H1 (cell line): ENCODE measurements around the gene SLCO4A1. TPM values are rescaled to one million over a fixed set of nuclear protein-coding genes. Genes with fewer than 3 reads are reported as not detected.

Source experiments
- CTCF ChIA-PET: fragments of 300-600 bp; sonication (Branson Sonifier 250); formaldehyde crosslinking; loops from one replicate; lab custom pipeline; 2021; ENCODE audit not compliant: partially characterized antibody; lab: Charles Lee
- POLR2A ChIA-PET: fragments of 300-600 bp; sonication (Branson Sonifier 250); formaldehyde crosslinking; loops from one replicate; lab custom pipeline; 2021; ENCODE audit warnings: inconsistent platforms; ENCODE audit not compliant: partially characterized antibody; lab: Charles Lee
- DNase-seq, 2 experiments: peaks; one replicate each; pipeline versions ENCODE4 v3.0.0 to v3.0.0-alpha.2; 2010 to 2022; ENCODE audit warnings: low spot score in 2 of 2, low read depth in 1 of 2, mixed read lengths in 1 of 2
- FAIRE-seq: peaks from 2 replicates; lab custom pipeline; 2011; peaks lifted over from hg19 to GRCh38; lab: Jason Lieb, UNC
- H2AFZ ChIP-seq: 2 replicates; pipeline ENCODE4 v1.8.1; 2012; ENCODE audit warnings: low read length, inconsistent platforms
- H2AK5ac ChIP-seq: 2 replicates; pipeline ENCODE4 v1.6.1; 2013; ENCODE audit warnings: low read depth, low read length
- H2BK120ac ChIP-seq: replicated peaks from 2 replicates; pipeline ENCODE3; 2013; ENCODE audit warnings: low read depth, low read length, inconsistent platforms
- H2BK12ac ChIP-seq: 2 replicates; pipeline ENCODE4 v1.6.1; 2013; ENCODE audit warnings: low read depth, low read length
- H2BK15ac ChIP-seq: 2 replicates; pipeline ENCODE4 v1.6.1; 2013; ENCODE audit warnings: low read length
- H2BK20ac ChIP-seq: 2 replicates; pipeline ENCODE4 v1.6.1; 2013; ENCODE audit warnings: low read length
- H2BK5ac ChIP-seq: 2 replicates; pipeline ENCODE4 v1.6.1; 2013; ENCODE audit warnings: low read depth, low read length
- H3K14ac ChIP-seq: 2 replicates; pipeline ENCODE4 v1.6.1; 2013; ENCODE audit warnings: inconsistent platforms; ENCODE audit not compliant: insufficient read length
- H3K18ac ChIP-seq: 2 replicates; pipeline ENCODE4 v1.6.1; 2013; ENCODE audit warnings: low read length; ENCODE audit errors: extremely low read depth
- H3K23ac ChIP-seq: 2 replicates; pipeline ENCODE4 v1.6.1; 2013; ENCODE audit warnings: inconsistent platforms; ENCODE audit not compliant: insufficient read length
- H3K23me2 ChIP-seq: 2 replicates; pipeline ENCODE4 v1.6.1; 2013; ENCODE audit warnings: low read depth, low read length
- H3K27ac ChIP-seq: 2 replicates; pipeline ENCODE4 v1.6.1; 2011; ENCODE audit warnings: low read depth, low read length, inconsistent platforms
- H3K27me3 ChIP-seq, 4 experiments: replicated peaks in 1 of 4; 1 replicate in 1 of 4; 2 replicates in 3 of 4; pipeline versions ENCODE4 v1.6.1 to v1.8.1; 2011 to 2013; ENCODE audit warnings: low read length in 3 of 4, mild to moderate bottlenecking in 3 of 4, inconsistent platforms in 2 of 4, mixed read lengths in 2 of 4, moderate library complexity in 1 of 4; ENCODE audit not compliant: control insufficient read depth in 3 of 4, insufficient read depth in 3 of 4; ENCODE audit errors: extremely low read depth in 1 of 4
- H3K36me3 ChIP-seq, 4 experiments: 2 replicates each; pipeline versions ENCODE4 v1.6.1 to v1.8.1; 2011 to 2013; ENCODE audit warnings: mild to moderate bottlenecking in 4 of 4, low read length in 3 of 4, moderate library complexity in 2 of 4, control low read depth in 1 of 4, inconsistent platforms in 1 of 4; ENCODE audit not compliant: insufficient read depth in 4 of 4, control insufficient read depth in 2 of 4
- H3K4ac ChIP-seq: replicated peaks from 2 replicates; pipeline ENCODE3; 2013; ENCODE audit warnings: low read length, low read depth, mixed read lengths, inconsistent platforms; ENCODE audit not compliant: insufficient read length
- H3K4me1 ChIP-seq, 4 experiments: replicated peaks in 1 of 4; 1 replicate in 1 of 4; 2 replicates in 3 of 4; pipeline versions ENCODE4 v1.6.1 to v1.8.1; 2011 to 2013; ENCODE audit warnings: low read length in 3 of 4, inconsistent platforms in 2 of 4, mixed read lengths in 1 of 4; ENCODE audit not compliant: insufficient read depth in 4 of 4, control insufficient read depth in 3 of 4
- H3K4me2 ChIP-seq, 2 experiments: 2 replicates each; pipeline versions ENCODE4 v1.6.1 to v1.8.1; 2011 to 2013; ENCODE audit warnings: low read depth in 2 of 2, low read length in 2 of 2, control low read depth in 1 of 2, inconsistent platforms in 1 of 2, mild to moderate bottlenecking in 1 of 2; ENCODE audit not compliant: insufficient read depth in 1 of 2
- H3K4me3 ChIP-seq, 4 experiments: fragments of 200-600, 300-600 bp in 1 of 4; sonication (generic), shearing (Covaris generic), sonication (Bioruptor Twin) in 1 of 4; 2 replicates each; pipeline versions ENCODE4 v1.5.1 to v1.8.1; 2011 to 2016; ENCODE audit warnings: low read length in 4 of 4, low read depth in 3 of 4, control low read depth in 2 of 4, inconsistent platforms in 2 of 4, mild to moderate bottlenecking in 2 of 4, mixed read lengths in 1 of 4, moderate library complexity in 1 of 4; ENCODE audit not compliant: insufficient read depth in 2 of 4; ENCODE audit errors: extremely low read depth in 1 of 4
- H3K56ac ChIP-seq: replicated peaks from 2 replicates; pipeline ENCODE3; 2013; ENCODE audit warnings: low read depth, mild to moderate bottlenecking, mixed read lengths, low read length, inconsistent platforms; ENCODE audit not compliant: insufficient read length
- H3K79me1 ChIP-seq: 2 replicates; pipeline ENCODE4 v1.6.1; 2013; ENCODE audit warnings: low read depth, low read length, control low read depth
- H3K79me2 ChIP-seq, 2 experiments: 2 replicates each; pipeline versions ENCODE4 v1.6.1 to v1.8.1; 2012 to 2013; ENCODE audit warnings: low read length in 2 of 2, mild to moderate bottlenecking in 2 of 2, inconsistent platforms in 1 of 2; ENCODE audit not compliant: insufficient read depth in 2 of 2, control insufficient read depth in 1 of 2
- H3K9ac ChIP-seq, 4 experiments: replicated peaks in 1 of 4; 1 replicate in 1 of 4; 2 replicates in 3 of 4; pipeline versions ENCODE4 v1.6.1 to v1.8.1; 2011 to 2013; ENCODE audit warnings: low read depth in 3 of 4, low read length in 3 of 4, control low read depth in 2 of 4, mild to moderate bottlenecking in 2 of 4, moderate library complexity in 2 of 4, inconsistent platforms in 1 of 4; ENCODE audit errors: extremely low read depth in 1 of 4
- H3K9me3 ChIP-seq, 2 experiments: 2 replicates each; pipeline versions ENCODE4 v1.6.1 to v1.8.1; 2012 to 2013; ENCODE audit warnings: mild to moderate bottlenecking in 2 of 2, moderate library complexity in 2 of 2, control low read depth in 1 of 2, inconsistent platforms in 1 of 2, low read depth in 1 of 2, low read length in 1 of 2, mixed read lengths in 1 of 2; ENCODE audit not compliant: insufficient read depth in 2 of 2
- H4K20me1 ChIP-seq, 2 experiments: replicated peaks in 1 of 2; 2 replicates each; pipeline versions ENCODE3 to v1.8.1; 2011 to 2013; ENCODE audit warnings: inconsistent platforms in 2 of 2, low read length in 2 of 2, mild to moderate bottlenecking in 1 of 2; ENCODE audit not compliant: insufficient read depth in 2 of 2, control insufficient read depth in 1 of 2
- H4K5ac ChIP-seq: 2 replicates; pipeline ENCODE4 v1.6.1; 2013; ENCODE audit warnings: low read length, low read depth, mixed read lengths, inconsistent platforms; ENCODE audit not compliant: insufficient read length
- H4K8ac ChIP-seq: 2 replicates; pipeline ENCODE4 v1.8.0; 2013; ENCODE audit warnings: mild to moderate bottlenecking, moderate library complexity, low read length, inconsistent platforms; ENCODE audit not compliant: insufficient read depth; ENCODE audit errors: extremely low read depth
- H4K91ac ChIP-seq: replicated peaks from 2 replicates; pipeline ENCODE3; 2013; ENCODE audit warnings: low read length, mixed read lengths, inconsistent platforms; ENCODE audit not compliant: insufficient read length
- ASH2L ChIP-seq: fragments of 200-600, 300-600 bp; sonication (generic); IDR thresholded peaks from one replicate; pipeline ENCODE4 v1.7.1; 2017; ENCODE audit warnings: low read length
- KDM4A ChIP-seq: IDR thresholded peaks from one replicate; pipeline ENCODE4 v1.7.1; 2012; ENCODE audit warnings: low read depth, mild to moderate bottlenecking, moderate library complexity, low read length, inconsistent platforms; ENCODE audit not compliant: severe bottlenecking
- KDM5A ChIP-seq: fragments of 200-600 bp; IDR thresholded peaks from 2 replicates; pipeline ENCODE4 v1.7.1; 2012; ENCODE audit warnings: mild to moderate bottlenecking, low read length, inconsistent platforms, mixed read lengths
- MAFK ChIP-seq: IDR thresholded peaks from 2 replicates; pipeline ENCODE4 v1.6.1; 2012; ENCODE audit warnings: low read depth, mild to moderate bottlenecking, improper control_type of control experiment, low read length
- RAD21 ChIP-seq, 2 experiments: IDR thresholded peaks in 1 of 2; conservative IDR thresholded peaks in 1 of 2; 2 replicates each; pipeline ENCODE4 v1.6.1; 2011; ENCODE audit warnings: low read depth in 2 of 2, low read length in 2 of 2, improper control_type of control experiment in 1 of 2, inconsistent platforms in 1 of 2, mild to moderate bottlenecking in 1 of 2, moderate library complexity in 1 of 2
- RBBP5 ChIP-seq: IDR thresholded peaks from 2 replicates; pipeline ENCODE4 v1.7.1; 2012; ENCODE audit warnings: low read depth, mild to moderate bottlenecking, inconsistent platforms, low read length, moderate library complexity, borderline replicate concordance
- SP2 ChIP-seq: IDR thresholded peaks from 2 replicates; pipeline ENCODE4 v1.6.1; 2012; ENCODE audit warnings: mild to moderate bottlenecking, low read length, inconsistent platforms
- WGBS, 2 experiments: shearing (Covaris generic) in 1 of 2; methylation state at CpG; one replicate each; pipeline versions ENCODE4 v1.1.6 to v1.1.7; 2013 to 2015; ENCODE audit warnings: low lambda C conversion rate in 2 of 2, mixed read lengths in 2 of 2, inconsistent platforms in 1 of 2, low coverage in 1 of 2, missing lambda C conversion rate in 1 of 2; ENCODE audit not compliant: insufficient replicate concordance in 2 of 2, insufficient coverage in 1 of 2, insufficient read length in 1 of 2; ENCODE audit errors: extremely low coverage in 1 of 2, missing lambda C conversion rate in 1 of 2; 5-methylcytosine and 5-hydroxymethylcytosine counted together
- polyA plus RNA-seq, 7 experiments: library from polyadenylated mRNA; depleted of rRNA in 3 of 7; stranded (reverse) in 5 of 7; unstranded in 2 of 7; fragments of >200 nt in 5 of 7; fragments of 200-250 nt in 2 of 7; gene quantifications; 1 replicate in 5 of 7; 2 replicates in 1 of 7; 4 replicates in 1 of 7; pipeline versions ENCODE4 v1.2.1 to v1.2.3, GENCODE V29; 2011 to 2013; ENCODE audit warnings: missing spikeins in 2 of 7, mixed read lengths in 2 of 7
- total RNA-seq: library from RNA; stranded (reverse); fragmentation: NEBNext Ultra II Directional; extraction: Animal tissue kit (Norgen Biotek cat#: 25700); gene quantifications from 2 replicates; pipeline ENCODE4 v1.2.1, GENCODE V29; 2021
- TF ChIP-seq, protein P1 (sequence below): IDR thresholded peaks from 2 replicates; pipeline ENCODE4 v1.6.1; 2012; ENCODE audit warnings: low read length, inconsistent platforms

Gene SLCO4A1
- total and polyA plus RNA-seq, 2 of the 8 experiments (the other 6 are each of a cell fraction or from before 2014, with no cell fraction given): 10.5 to 18.5 TPM

- Histone ChIP-seq H3K23me2 (no peaks in the 10 kb centered on the region), H4K8ac (no peak overlapping the region), H2BK20ac (no peak overlapping the region), H3K4me3 (no peak overlapping the region), H3K4me2 (no peak overlapping the region), H3K4ac (no peak overlapping the region), H3K4me1 (no peaks in the 10 kb centered on the region), H2BK5ac (no peak overlapping the region), H4K91ac (no peak overlapping the region), H3K36me3 (no peaks in the 10 kb centered on the region), H2BK12ac (no peak overlapping the region)
- DNase-seq: no peak
- TF ChIP-seq ASH2L: no peak
- TF ChIP-seq KDM5A: no peak
- no peak for TF ChIP-seq MAFK
- no peak for TF ChIP-seq KDM4A
- no peak for TF ChIP-seq SP2
- TF ChIP-seq RBBP5: no peak
- TF ChIP-seq RAD21 (IDR thresholded peaks at IDR 0.05 in 1 of 2, conservative IDR thresholded peaks at IDR 0.05 in 1 of 2; ENCODE audit: low read depth in 2 of 2, low read length in 2 of 2): no peak
- TF ChIP-seq, protein P1, sequence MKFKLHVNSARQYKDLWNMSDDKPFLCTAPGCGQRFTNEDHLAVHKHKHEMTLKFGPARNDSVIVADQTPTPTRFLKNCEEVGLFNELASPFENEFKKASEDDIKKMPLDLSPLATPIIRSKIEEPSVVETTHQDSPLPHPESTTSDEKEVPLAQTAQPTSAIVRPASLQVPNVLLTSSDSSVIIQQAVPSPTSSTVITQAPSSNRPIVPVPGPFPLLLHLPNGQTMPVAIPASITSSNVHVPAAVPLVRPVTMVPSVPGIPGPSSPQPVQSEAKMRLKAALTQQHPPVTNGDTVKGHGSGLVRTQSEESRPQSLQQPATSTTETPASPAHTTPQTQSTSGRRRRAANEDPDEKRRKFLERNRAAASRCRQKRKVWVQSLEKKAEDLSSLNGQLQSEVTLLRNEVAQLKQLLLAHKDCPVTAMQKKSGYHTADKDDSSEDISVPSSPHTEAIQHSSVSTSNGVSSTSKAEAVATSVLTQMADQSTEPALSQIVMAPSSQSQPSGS: no peak
- TF ChIP-seq, all 59 proteins: peak for 0
- ChIA-PET CTCF (interaction anchor here (1.0 to 5.8 kb wide), 5 partner anchors 8 to 112 kb away, joined by 3 to 47 read pairs (median 4); no protein-coding TSS in a partner anchor), POLR2A (no interaction called here)
- no peak for FAIRE-seq
- Histone ChIP-seq H2AFZ (no peak overlapping the region), H3K14ac (no peak overlapping the region), H3K18ac (no peak overlapping the region), H2AK5ac (no peak overlapping the region), H3K9me3 (peaks cover 1 to 3% of the 10 kb centered on the region in 2 experiments; a peak in 2 of 4 replicates), H3K79me1 (no peaks in the 10 kb centered on the region), H3K27ac (no peak overlapping the region), H3K79me2 (no peaks in the 10 kb centered on the region), H3K56ac (no peak overlapping the region), H3K27me3 (no peaks in the 10 kb centered on the region; a peak in 1 of 7 replicates), H3K23ac (no peak overlapping the region), H3K9ac (no peak overlapping the region), H4K20me1 (no peaks in the 10 kb centered on the region), H2BK15ac (no peak overlapping the region), H4K5ac (no peak overlapping the region), H2BK120ac (no peak overlapping the region)
- WGBS, 2 experiments: 86% methylated on average over 9 of the region's 10 CpGs; no CpG with 5 or more reads in 1 of the 2 experiments
Observed at GRCh38 chr20:62677678-62678077, 35.4 kb downstream of the SLCO4A1 start.
